Measurements from ENCODE around the gene CKAP2L.
A peak's percentile ranks its signal among the peaks of the same experiment; 100 is the strongest.

The CKAP2L gene

GRCh38 chr2:112691881-112692281 is 72.5 kb downstream of the CKAP2L start:
- in situ Hi-C loops (cut with HindIII; ENCODE audit: low sequenced_read_pairs) = no loop called here
- no peak for TF ChIP-seq CTCF (IDR thresholded peaks at IDR 0.05; ENCODE audit: low read depth, low read length, missing control alignments)
- no peak for DNase-seq (ENCODE audit: low read depth)
- H3K4me3 ChIP-seq (ENCODE audit: low read depth, low read length) = no peak overlapping the region

- in situ Hi-C loops (cut with HindIII; ENCODE audit: low sequenced_read_pairs) = no loop called here
- no peak for DNase-seq (ENCODE audit: low read depth)
- peak; percentile 57 for TF ChIP-seq CTCF (IDR thresholded peaks at IDR 0.05; ENCODE audit: low read depth, low read length, missing control alignments)
- H3K4me3 ChIP-seq (ENCODE audit: low read depth, low read length) = no peak overlapping the region
Observed at GRCh38 chr2:112690853-112691401, 73.5 kb downstream of the CKAP2L start.

GRCh38 chr2:112688086-112688880 is 76.1 kb downstream of the CKAP2L start:
- in situ Hi-C loops (cut with HindIII; ENCODE audit: low sequenced_read_pairs) = loop anchor here (5.0 kb wide), 1 partner anchor 81 kb away; no protein-coding TSS in a partner anchor
- TF ChIP-seq CTCF (IDR thresholded peaks at IDR 0.05; ENCODE audit: low read depth, low read length, missing control alignments) = no peak
- H3K4me3 ChIP-seq (ENCODE audit: low read depth, low read length) = no peak overlapping the region
- no peak for DNase-seq (ENCODE audit: low read depth)

GRCh38 chr2:112687522-112687921 is 76.9 kb downstream of the CKAP2L start:
- H3K4me3 ChIP-seq (ENCODE audit: low read depth, low read length) = no peak overlapping the region
- no peak for DNase-seq (ENCODE audit: low read depth)
- in situ Hi-C loops (cut with HindIII; ENCODE audit: low sequenced_read_pairs) = loop anchor here (5.0 kb wide), 1 partner anchor 80 kb away; no protein-coding TSS in a partner anchor
- no peak for TF ChIP-seq CTCF (IDR thresholded peaks at IDR 0.05; ENCODE audit: low read depth, low read length, missing control alignments)
